KOPT-K1 (cell line): ENCODE results near the gene PGS1.

Experiments used
- H3K27ac ChIP-seq: fragments of 200-600 bp; sonication (generic); 2 replicates; pipeline ENCODE4 v1.5.1; 2016; ENCODE audit warnings: antibody characterized with exemption, mild to moderate bottlenecking, low read depth, low read length; ENCODE audit not compliant: poor library complexity, severe bottlenecking
- H3K36me3 ChIP-seq: fragments of 200-600 bp; sonication (generic); 2 replicates; pipeline ENCODE4 v1.5.1; 2017; ENCODE audit warnings: antibody characterized with exemption, mild to moderate bottlenecking, low read length, moderate library complexity; ENCODE audit not compliant: insufficient read depth
- H3K9me3 ChIP-seq: fragments of 200-600 bp; sonication (generic); 2 replicates; pipeline ENCODE4 v1.5.1; 2017; ENCODE audit warnings: antibody characterized with exemption, low read length, mild to moderate bottlenecking; ENCODE audit not compliant: insufficient read depth, poor library complexity, severe bottlenecking

Gene PGS1

DNA sequence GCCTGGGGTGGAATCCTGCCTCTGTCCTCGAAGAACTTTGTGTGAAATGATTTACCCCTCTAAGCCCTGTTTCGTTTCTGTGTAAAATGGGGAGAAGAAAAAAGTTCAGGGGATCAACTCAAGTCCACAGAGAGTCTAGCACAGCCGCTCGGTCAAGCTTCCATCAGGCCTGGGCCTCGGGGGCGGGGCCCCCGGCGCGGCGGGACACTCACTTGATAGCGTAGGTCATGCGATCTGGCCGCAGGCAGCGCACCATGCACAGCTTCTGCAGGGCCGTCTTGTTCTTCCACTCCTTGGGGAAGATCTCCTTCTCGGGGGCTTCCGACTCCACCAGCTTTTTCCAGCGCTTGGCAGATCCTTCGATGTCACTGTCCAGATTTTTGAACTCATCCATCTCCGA, 65.9 kb downstream of the PGS1 start:
- no peaks in the 10 kb centered on the region for H3K9me3 ChIP-seq
- H3K27ac ChIP-seq: no peak overlapping the region
- no peaks in the 10 kb centered on the region for H3K36me3 ChIP-seq

DNA sequence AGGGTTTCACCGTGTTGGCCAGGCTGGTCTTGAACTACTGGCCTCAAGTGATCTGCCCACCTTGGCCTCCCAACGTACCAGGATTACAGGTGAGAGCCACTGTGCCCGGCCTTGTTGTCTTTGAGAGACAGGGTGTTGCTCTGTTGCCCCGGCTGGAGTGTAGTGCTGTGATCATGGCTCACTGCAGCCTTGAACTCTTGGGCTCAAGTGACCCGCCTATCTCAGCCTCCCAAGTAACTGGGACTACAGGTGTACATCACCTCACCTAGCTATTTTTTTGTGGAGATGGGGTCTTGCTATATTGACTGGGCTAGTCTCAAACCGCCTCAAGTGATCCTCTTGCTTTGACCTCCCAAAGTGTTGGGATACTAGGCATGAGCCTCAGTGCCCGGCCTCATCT, 68.4 kb downstream of the PGS1 start:
- no peaks in the 10 kb centered on the region for H3K9me3 ChIP-seq
- H3K27ac ChIP-seq: no peak overlapping the region
- H3K36me3 ChIP-seq: no peaks in the 10 kb centered on the region

DNA sequence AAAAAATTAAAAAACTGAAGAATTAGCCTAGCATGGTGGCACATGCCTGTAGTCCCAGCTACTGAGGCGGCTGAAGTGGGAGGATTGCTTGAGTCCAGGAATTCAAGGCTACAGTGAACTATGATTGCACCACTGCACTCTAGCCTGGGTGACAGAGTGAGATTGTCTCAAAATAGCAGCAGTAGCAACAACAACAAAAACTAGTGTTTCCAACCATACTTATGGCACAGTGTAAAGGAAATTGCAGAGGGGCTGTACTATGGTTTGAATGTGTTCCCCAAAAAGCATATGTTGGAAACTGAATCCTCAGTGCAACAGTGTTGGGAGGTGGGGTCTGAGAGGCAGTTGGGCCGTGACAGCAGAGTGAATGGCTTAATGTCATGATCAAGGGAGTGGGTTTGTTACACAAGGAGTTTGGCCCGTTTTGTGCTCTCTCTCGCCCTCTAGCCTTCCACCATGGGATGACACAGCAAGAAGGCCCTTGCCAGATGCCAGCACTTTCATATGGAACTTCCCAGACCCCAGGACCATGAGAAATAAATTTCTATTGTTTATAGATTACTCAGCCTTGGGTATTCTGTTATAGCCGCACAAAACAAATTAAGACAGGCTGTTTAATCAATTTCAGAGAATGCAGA, 70.0 kb downstream of the PGS1 start:
- Histone ChIP-seq H3K27ac (no peak overlapping the region), H3K9me3 (no peaks in the 10 kb centered on the region), H3K36me3 (no peaks in the 10 kb centered on the region)

GRCh38 chr17:78449983-78450595, 71.6 kb downstream of the PGS1 start:
- Histone ChIP-seq H3K27ac (no peak overlapping the region), H3K36me3 (no peaks in the 10 kb centered on the region), H3K9me3 (no peaks in the 10 kb centered on the region)

GRCh38 chr17:78450696-78451345, 72.4 kb downstream of the PGS1 start:
- Histone ChIP-seq H3K27ac (no peak overlapping the region), H3K9me3 (no peaks in the 10 kb centered on the region), H3K36me3 (no peaks in the 10 kb centered on the region)

DNA sequence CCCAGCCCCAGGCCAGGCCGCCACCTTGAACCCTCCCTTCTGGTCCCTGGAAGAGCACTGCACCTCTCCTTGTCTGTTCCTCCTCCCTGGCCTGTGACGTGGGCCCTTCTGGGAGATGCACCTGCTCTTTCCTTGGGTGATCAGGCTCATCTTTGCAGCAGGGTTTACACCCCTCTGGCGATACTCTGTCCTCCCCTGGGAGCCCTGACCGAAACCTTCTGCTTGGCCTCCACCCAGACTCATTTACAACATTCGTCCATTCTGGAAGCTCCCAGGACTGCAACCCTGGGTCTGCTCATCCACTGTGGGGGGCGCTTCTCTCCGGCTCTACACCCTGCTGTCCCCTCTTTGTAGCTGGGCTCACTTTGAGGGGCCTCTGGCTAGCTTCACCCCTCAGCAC, 73.3 kb downstream of the PGS1 start:
- no peaks in the 10 kb centered on the region for H3K9me3 ChIP-seq
- H3K27ac ChIP-seq: no peak overlapping the region

DNA sequence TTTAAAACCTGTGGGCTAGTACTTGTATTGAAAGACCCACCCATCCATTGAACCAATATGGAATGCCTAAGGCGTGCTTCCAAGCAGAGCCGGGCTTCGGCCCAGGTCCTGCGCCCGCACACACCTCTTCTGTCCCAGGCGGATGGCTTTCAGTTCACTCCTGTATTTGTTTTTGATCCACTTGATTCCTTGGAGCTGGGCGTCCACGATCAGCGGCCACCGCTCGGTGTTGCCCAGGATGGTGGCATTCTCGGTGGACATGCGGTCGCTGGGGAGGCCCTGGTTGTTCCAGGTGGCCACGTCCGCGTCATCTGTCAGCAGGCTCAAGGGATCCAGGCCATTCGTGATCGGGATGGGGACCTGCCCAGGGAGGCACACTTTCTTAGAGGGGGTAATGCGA, 75.9 kb downstream of the PGS1 start:
- no peaks in the 10 kb centered on the region for H3K36me3 ChIP-seq
- H3K27ac ChIP-seq: no peak overlapping the region
- H3K9me3 ChIP-seq: no peaks in the 10 kb centered on the region

More for the DNA sequence above, 73.3 kb downstream of the PGS1 start:
- no peaks in the 10 kb centered on the region for H3K36me3 ChIP-seq

- Histone ChIP-seq H3K9me3 (no peaks in the 10 kb centered on the region), H3K36me3 (no peaks in the 10 kb centered on the region), H3K27ac (no peak overlapping the region)
Measured at GRCh38 chr17:78458091-78458490, 79.6 kb downstream of the PGS1 start.

- Histone ChIP-seq H3K27ac (no peak overlapping the region), H3K9me3 (no peaks in the 10 kb centered on the region)
Measured at GRCh38 chr17:78458736-78459335, 80.4 kb downstream of the PGS1 start.

DNA sequence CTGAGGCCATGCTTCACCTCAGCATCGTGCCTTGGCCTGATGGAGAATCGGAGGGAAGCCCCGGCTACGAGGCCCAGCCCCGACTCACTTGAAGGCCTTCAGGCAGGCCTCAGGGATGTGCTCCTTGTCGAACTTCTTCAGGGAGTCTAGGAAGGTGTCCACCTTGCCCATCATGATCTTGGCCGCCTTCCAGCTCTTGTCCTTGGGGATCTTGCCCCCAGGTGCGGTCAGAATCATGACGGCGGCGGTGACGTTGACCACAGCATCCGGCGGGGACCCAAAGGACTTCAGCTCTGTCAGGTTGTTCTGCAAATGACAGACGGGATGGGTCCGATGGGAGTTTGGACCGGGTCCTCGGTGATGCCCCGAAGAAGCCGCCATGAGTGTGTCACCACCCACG, 81.2 kb downstream of the PGS1 start:
- Histone ChIP-seq H3K27ac (no peak overlapping the region), H3K36me3 (no peaks in the 10 kb centered on the region), H3K9me3 (no peaks in the 10 kb centered on the region)

More at GRCh38 chr17:78458736-78459335, 80.4 kb downstream of the PGS1 start:
- no peaks in the 10 kb centered on the region for H3K36me3 ChIP-seq

GRCh38 chr17:78460176-78460675, 81.8 kb downstream of the PGS1 start:
- no peaks in the 10 kb centered on the region for H3K36me3 ChIP-seq

GRCh38 chr17:78460951-78461798, 82.7 kb downstream of the PGS1 start:
- H3K27ac ChIP-seq: no peak overlapping the region
- H3K9me3 ChIP-seq: no peaks in the 10 kb centered on the region
- H3K36me3 ChIP-seq: no peaks in the 10 kb centered on the region

More at GRCh38 chr17:78460176-78460675, 81.8 kb downstream of the PGS1 start:
- Histone ChIP-seq H3K27ac (no peak overlapping the region), H3K9me3 (no peaks in the 10 kb centered on the region)

GRCh38 chr17:78461799-78462053, 83.3 kb downstream of the PGS1 start:
- Histone ChIP-seq H3K36me3 (no peaks in the 10 kb centered on the region), H3K27ac (no peak overlapping the region), H3K9me3 (no peaks in the 10 kb centered on the region)

GRCh38 chr17:78462148-78462547, 83.7 kb downstream of the PGS1 start:
- Histone ChIP-seq H3K9me3 (no peaks in the 10 kb centered on the region), H3K27ac (no peak overlapping the region), H3K36me3 (no peaks in the 10 kb centered on the region)
